Transverse colon (tissue), 4 donors: ENCODE results near the gene SNED1.

ENCODE experiments used
- CTCF ChIP-seq, 5 experiments: fragments of 200-600 bp in 3 of 5; fragments of 450-650 bp in 2 of 5; sonication (generic) in 3 of 5; IDR thresholded peaks; 1 replicate in 2 of 5; 2 replicates in 3 of 5; pipeline ENCODE4 v1.5.1; 2016 to 2017; ENCODE audit warnings: antibody characterized with exemption in 5 of 5, inconsistent platforms in 3 of 5, mild to moderate bottlenecking in 2 of 5, moderate library complexity in 1 of 5
- POLR2AphosphoS5 ChIP-seq, 3 donors: sonication (generic); formaldehyde crosslinking; IDR thresholded peaks; one replicate each; pipeline ENCODE4 v1.6.1; 2016; ENCODE audit warnings: antibody characterized with exemption in 3 of 3

GRCh38 chr2:241039416-241039815, 41.0 kb downstream of the SNED1 start:
- TF ChIP-seq CTCF (IDR thresholded peaks at IDR 0.05), result no peak
- TF ChIP-seq POLR2AphosphoS5 (IDR thresholded peaks at IDR 0.05), result no peak
